GM19395 (cell line): ENCODE data around the gene KLHL26.
"Not testable (repeated sequence)": the region's sequence is repeated elsewhere in the genome, so short reads cannot be mapped to it uniquely, and the experiment has no call there.

Source experiments
- ATAC-seq: cut with Tn5 transposase; IDR thresholded peaks from one replicate; pipeline ENCODE4 v1.9.1; 2021; ENCODE audit warnings: mild to moderate bottlenecking, moderate library complexity; ENCODE audit not compliant: unreplicated experiment

Gene KLHL26

DNA sequence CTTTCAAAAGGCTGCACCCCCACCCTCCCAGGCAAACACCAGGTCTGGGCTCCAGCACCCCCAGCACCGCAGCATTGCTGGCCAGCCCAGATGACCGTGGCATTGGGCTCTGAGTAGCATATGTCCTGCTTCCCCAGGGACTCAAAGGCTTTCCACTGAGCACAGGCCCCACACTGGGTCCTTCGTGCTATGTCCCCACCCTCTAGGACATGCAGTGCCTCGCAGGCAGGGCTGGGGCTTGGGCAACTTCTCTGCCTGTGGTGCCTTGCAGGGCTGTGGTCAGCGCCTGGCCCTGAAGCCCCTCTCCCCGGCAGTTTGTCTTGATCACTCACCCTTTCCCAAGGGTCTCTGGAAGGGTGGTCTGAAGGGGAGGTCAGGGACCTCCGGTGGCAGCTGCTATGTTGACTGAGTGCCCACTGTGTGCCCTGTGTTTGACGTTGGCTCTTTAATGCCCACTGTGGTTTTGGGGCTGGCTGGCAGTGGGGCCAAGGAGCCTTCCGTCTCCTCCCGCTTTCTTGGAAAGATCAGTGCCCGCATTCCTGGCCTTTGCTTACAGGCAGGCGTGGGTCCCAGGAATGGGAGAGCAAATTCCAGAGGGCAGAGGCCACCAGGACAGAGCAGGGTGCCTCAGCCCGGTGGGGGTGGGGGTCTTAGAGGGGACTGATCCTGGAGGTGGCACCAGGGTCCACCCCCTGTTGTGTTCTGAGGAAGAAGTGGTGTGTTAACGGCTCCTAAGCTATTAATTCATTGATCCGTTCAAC lies 26.3 kb downstream of the KLHL26 start:
- ATAC-seq = no peak

DNA sequence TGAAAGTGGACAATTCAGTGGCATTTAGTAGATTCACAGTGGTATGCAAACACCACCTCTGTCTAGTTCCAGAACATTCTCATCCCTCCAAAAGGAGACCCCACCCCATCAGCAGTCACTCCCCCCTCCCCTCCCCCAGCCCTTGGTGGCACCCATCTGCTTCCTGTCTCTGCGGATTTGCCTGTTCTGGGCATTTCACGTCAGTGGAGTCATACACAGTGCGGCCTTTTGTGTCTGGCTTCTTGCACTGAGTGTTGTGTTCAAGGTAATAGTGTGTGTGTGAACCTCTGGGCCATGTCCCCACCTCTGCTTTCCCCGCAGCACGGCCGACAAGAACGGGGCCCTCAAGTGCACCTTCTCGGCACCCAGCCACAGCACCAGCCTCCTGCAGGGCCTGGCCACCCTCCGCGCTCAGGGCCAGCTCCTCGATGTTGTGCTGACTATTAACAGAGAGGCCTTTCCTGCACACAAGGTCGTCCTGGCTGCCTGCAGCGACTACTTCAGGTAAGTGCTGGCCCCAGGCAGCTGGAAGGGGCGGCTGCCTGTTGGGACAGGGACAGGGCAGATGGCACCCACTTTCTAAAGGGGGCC lies 27.2 kb downstream of the KLHL26 start:
- no peak for ATAC-seq

DNA sequence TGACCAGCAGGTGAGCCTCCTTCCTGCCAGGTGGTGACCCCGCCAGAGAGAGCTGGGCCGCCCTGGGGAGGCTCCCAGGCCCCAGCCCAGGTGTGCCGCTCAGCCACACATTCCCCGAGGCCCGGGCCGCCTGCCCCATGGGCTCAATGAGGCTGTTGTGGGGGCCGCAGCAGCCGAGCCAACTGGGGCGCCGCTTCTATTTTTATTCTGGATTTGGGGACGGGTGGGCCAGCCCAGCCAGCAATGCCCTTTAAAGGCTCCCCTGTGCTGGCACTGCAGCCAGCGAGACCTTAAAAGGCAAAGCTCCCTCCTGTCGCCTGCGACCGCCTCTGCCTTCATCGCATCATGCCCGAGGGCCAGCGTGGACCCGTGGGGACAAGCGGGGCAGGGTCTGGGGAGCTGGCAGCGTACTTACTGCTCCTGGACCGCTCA lies 29.0 kb downstream of the KLHL26 start:
- ATAC-seq = no peak

DNA sequence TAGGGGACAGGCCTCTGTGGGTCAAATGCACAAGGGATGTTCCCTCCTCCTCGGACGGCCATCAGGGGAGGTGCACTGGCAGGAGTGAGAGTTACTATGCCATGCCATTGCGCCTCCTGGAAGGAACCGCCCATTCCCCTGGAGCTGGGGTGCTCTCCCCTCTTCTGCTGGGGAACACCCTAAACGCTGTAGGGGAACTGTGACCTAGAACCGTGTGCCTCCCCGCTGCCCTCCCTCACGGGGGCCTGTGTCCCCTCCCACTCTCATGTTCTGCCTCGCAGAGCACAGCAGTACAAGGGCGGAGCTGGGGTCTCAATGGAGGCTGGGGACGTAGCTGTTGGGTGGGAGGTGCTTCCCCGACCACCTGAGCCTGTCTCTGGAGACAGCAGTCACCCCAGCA lies 29.5 kb downstream of the KLHL26 start:
- ATAC-seq = no peak

DNA sequence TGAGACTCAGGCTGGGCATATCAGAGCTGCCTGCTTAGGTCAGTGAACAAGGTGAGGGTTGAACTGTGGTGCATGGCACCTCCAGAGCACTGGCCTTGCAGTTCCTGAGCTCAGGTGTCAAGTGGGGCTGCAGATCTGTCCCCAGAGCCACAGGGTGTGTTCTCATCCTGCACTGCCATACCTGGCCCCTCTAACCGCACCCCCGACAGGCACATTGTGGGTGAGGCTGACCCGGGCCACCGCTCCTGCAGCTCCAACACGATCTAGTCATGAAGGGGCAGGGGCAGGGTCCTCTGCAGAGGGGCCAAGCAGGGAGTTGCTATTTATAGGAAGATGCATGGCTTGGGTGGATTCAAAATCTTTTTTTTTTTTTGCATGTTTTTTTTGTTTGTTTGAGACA lies 30.0 kb downstream of the KLHL26 start:
- no peak for ATAC-seq

DNA sequence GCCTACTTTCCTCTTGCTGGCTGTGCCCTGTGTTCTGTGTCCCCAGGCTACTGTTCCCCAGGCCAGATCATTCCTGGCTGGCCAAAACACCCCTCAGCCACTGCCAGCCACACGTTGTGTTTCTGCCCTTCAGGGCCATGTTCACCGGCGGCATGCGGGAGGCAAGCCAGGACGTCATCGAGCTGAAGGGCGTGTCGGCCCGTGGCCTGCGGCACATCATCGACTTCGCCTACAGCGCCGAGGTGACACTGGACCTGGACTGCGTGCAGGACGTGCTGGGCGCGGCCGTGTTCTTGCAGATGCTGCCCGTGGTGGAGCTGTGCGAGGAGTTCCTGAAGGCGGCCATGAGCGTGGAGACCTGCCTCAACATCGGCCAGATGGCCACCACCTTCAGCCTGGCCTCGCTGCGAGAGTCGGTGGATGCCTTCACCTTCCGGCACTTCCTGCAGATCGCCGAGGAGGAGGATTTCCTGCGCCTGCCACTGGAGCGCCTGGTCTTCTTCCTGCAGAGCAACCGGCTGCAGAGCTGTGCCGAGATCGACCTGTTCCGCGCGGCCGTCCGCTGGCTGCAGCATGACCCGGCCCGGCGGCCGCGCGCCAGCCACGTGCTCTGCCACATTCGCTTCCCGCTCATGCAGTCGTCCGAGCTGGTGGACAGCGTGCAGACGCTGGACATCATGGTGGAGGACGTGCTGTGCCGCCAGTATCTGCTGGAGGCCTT lies 30.9 kb downstream of the KLHL26 start:
- no peak for ATAC-seq

DNA sequence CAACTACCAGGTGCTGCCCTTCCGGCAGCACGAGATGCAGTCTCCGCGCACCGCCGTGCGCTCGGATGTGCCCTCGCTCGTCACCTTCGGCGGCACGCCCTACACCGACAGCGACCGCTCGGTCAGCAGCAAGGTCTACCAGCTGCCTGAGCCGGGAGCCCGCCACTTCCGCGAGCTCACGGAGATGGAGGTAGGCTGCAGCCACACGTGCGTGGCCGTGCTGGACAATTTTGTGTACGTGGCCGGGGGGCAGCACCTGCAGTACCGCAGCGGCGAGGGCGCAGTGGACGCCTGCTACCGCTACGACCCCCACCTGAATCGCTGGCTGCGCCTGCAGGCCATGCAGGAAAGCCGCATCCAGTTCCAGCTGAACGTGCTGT lies 31.4 kb downstream of the KLHL26 start:
- no peak for ATAC-seq

DNA sequence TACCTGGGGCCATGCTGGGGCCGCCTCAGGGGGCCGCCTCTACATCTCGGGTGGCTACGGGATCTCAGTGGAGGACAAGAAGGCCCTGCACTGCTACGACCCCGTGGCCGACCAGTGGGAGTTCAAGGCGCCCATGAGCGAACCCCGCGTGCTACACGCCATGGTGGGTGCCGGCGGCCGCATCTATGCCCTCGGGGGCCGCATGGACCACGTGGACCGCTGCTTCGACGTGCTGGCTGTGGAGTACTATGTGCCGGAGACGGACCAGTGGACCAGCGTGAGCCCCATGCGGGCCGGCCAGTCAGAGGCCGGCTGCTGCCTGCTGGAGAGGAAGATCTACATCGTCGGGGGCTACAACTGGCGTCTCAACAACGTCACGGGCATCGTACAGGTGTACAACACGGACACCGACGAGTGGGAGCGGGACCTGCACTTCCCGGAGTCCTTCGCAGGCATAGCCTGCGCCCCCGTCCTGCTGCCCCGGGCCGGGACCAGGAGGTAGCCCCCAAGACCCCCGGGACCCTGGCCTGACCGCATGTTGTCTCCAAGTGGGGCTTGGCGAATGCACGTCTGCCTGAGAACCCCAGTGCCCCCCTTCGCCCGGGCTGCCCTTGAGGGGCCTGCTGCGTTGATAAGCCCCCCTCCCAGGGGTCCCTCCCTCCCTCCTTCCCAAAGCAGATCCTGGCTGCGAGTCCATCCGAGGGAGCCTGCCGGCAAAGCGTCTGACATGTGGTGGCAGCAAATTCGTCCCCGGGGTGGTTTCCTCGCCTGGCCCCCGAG lies 32.1 kb downstream of the KLHL26 start:
- ATAC-seq = no peak

DNA sequence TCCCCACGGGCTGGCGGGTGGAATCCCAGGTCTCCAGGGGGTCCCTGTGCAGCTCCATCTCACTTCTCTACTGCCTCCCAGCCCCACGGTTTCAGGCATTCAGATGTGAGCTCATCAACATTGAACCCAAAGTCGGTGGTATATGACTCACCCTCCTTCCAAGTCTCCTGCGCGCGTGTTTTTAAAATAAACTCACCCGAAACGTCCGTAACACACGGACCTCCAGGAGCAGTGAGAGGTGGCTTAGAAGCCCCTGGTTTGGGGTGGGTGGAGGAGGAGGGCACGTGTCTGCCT lies 32.6 kb downstream of the KLHL26 start:
- ATAC-seq = no peak

DNA sequence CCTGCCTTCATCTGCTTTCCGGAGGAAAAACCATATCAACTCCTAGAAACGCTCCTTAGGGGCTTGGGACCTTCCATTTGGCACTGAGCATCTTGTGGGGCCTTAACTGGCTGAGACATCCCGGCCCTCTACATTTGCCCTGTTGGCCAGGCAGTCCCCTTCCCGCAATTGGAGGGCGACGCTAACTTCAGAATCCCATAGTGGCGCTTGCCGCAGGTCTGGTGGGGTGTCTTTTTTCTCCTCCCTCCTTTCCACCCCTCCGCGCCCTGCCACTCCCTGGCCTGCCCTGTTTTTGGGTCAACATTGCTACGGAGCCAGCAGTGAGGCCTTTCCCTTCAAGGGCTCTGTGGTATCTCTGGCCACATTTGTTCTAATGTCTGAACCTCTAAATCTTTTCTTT lies 33.1 kb downstream of the KLHL26 start:
- no peak for ATAC-seq

DNA sequence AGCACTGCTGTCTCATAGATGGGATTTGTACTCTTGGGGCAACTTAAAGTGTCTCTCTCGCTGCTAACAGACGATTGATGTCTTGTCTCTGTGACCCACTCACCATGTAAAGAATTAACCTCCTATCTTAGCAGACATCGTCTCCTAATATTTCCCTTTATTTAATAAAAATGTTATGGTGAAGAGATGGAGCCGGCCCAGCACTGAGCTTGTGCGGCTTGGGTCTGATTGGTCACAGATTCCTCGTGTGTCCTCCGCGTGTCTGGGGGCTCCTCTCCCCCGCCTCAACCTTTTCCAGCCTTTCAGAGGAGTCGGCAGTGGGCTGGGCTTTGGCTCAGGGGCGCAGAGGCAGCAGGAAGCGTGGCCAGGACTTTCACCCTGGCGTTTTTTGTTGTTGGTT lies 33.5 kb downstream of the KLHL26 start:
- ATAC-seq = no peak

DNA sequence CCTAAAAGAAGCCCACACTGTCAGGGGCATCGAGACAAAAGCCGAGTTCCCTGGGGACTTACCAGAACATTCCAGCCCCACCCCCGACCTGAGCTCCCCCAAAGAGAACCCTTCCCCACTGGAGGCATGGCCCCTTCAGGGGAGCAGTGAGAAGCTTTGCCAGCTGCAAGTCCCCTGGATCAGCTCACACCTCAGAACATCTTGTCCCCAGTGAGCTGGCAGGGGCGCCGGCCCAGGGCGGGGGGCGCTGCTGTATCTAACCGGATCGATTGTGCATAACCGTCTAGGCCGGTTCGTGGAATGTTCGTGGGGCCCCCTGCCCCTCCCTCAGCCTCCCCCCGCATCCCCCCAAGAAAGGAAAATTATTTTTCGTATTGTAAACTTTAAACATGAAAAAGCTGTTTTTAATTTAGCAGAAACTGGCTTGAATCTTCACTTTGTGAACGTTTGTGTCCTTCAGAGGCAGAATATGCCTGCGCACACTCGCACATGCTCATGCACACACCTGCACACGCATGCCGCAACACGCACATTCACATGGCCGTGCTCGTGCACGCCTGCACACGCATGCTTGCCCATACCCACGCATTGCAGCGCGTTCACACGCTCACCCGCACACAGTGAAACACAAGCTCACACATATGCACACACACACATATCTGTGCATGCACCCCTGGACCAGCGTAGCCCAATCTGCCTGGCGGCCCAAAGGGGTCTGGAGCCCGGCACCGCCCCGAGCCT lies 34.6 kb downstream of the KLHL26 start:
- no peak for ATAC-seq

DNA sequence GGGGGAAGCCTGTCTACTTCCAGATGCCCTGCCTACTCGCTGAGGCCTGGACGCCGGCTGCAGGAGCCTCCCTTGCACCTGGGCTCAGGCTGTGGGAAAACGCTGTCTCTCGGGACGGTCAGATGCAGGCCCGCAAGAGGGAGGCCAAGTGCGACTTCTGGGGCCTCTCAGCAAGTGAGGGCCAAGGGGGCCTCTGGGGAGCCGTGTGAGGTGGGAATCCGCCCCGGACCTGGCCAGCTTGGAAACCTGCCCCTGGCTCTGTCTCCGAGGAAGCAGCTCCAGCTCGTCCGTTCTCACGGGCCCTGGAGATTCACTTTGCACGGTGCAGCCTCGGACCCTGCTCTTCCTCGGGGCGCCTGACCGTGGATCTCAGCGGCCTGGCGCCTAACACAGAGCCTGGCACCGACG lies 35.2 kb downstream of the KLHL26 start:
- ATAC-seq = no peak

DNA sequence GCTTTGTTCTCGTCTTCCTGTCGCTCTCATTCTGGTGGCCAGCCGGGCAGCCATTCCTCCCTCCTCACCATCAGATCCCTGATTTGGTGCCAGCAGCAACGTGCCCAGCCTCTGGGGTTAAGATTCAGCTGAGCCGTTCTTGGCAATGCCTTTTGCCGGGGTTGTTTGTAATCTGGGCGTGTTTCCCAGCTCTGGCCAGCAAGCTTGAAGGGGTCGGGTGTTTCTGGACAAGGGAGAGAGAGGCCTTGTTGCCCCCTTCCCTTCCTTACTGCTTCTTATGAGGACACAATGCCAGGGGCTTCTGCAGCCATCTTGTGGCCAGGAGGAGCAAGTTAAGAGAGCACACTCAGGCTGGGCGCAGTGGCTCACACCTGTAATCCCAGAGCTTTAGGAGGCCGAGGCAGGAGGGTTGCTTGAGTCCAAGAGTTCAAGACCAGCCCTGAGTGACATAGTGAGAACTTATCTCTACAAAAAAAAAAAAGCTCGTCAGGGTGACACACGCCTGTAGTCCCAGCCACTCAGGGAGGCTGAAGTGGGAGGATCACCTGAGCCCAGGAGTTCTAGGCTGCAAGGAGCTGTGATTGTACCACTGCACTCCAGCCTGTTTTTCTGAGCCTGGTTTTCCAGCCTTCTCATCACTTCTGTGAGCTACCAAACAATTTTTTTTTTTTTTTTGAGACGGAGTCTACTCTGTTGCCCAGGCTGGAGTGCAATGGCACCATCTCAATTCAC lies 35.9 kb downstream of the KLHL26 start:
- no peak for ATAC-seq

DNA sequence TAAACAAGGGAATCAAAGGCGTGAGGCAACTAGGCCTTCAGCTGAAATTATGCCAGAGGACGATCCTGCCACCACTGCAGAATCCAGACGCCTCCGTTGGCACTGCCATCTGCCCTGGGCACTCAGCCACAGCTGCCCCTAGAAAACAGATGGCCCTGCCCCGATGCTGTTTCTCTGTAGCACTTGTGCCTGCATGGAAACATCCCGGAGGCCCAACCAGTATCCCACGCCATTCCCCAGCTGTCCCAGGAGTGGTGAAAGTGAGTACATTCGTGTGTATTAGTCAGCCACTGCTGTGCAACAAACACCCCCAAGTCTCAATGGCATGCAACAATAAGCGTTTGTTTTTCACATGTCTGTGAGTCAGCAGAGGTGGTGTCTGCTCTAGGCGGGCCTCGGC lies 37.8 kb downstream of the KLHL26 start:
- no peak for ATAC-seq

DNA sequence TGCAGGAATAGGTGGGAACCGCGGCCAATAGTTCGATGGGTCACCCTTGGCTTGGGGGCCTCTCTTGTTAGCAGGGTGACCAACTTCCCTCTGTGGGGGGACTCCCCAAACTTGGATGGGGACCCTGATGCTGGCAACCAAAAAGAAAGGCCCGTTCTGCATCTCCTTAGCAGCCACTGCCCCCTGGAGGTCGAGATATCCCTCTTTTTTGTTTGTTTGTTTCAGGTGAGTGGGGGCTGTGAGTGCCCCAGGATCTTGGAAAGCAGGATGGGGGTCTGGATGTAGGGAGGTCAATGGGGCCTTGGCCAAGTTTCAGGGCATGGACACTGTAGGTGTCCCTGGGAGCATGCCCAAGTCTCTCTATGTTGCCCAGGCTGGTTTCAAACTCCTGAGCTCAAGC lies 39.0 kb downstream of the KLHL26 start:
- no peak for ATAC-seq

DNA sequence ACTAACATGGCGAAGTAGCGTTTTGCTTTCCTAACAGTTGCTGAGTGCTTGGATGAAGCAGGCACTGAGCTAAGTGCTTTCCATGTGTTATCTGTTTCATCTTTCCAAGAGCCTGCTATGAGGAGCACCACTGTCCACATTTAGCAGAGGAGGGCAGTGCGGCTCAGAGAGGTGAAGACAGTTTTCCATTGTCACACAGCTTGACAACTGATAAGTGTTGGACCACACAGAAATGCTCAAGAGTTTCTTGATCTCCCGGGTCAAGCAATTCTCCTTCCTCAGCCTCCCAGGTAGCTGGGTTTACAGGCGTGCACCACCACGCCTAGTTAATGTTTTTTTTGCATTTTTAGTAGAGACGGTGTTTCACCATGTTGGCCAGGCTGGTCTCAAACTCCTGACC lies 39.9 kb downstream of the KLHL26 start:
- ATAC-seq = no peak

DNA sequence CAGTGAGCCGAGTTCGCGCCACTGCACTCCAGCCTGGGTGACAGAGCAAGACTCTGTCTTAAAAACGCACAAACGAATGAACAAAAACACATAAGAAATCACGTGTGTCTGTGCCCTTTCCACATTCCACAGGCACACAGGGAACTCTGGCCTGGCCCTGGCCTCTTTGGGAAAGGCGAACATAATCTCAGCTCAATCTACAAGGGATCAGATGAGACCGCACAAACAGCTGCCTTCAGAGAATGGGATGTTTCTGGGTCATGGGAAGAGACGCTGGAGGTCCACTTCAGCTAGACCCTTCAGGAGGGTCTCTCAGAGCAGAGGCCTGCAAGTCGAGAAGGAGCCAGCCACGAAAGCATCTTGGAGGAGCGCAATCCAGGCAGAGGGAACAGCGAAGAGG lies 40.3 kb downstream of the KLHL26 start:
- ATAC-seq = no peak

DNA sequence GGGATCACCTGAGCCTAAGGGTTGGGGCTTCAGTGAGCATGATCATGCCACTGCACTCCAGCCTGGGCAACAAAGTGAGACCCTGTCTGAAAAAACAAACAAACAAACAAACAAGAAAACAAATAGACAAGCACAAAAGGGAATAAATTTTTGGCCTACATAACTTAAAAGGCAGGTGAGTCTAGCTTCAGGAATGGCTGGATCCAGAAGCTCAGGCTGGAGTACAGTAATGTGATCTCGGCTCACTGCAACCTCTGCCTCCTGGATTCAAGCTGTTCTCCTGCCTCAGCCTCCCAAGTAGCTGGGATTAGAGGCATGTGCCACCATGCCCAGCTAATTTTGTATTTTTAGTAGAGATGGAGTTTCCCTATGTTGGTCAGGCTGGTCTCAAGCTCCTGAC lies 43.3 kb downstream of the KLHL26 start:
- ATAC-seq = not testable (repeated sequence)

DNA sequence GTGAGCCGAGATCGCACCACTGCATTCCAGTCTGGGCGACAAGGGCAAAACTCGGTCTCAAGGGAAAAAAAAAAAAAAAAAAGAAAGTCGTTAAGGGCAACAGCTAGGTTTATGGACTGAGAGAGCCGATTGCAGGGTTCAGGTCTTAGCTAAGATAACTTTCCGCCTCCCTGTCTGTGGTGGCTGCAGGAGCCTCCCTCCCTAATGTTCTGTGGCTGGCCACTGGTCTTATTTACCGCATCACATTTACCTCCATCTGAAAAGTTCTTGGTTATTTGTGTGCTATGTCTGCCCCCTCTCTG lies 45.9 kb downstream of the KLHL26 start:
- ATAC-seq = no peak
